Spinal cord (tissue), 10 donors: ENCODE data around the gene NSD1. TPM values are rescaled to one million over a fixed set of nuclear protein-coding genes. Genes with fewer than 3 reads are reported as not detected.

Source experiments
- DNase-seq, 6 donors: peaks; one replicate each; pipeline versions ENCODE4 v3.0.0 to v3.0.0-alpha.2; 2013 to 2015; ENCODE audit warnings: low spot score in 6 of 6, low read depth in 4 of 6
- H3K27ac ChIP-seq: one replicate; pipeline ENCODE4 v1.5.1; 2013; ENCODE audit warnings: low read depth, low read length, control low read depth
- H3K27me3 ChIP-seq: one replicate; pipeline ENCODE4 v1.6.1; 2013; ENCODE audit warnings: low read length; ENCODE audit not compliant: control insufficient read depth, insufficient read depth
- H3K36me3 ChIP-seq: one replicate; pipeline ENCODE4 v1.6.1; 2013; ENCODE audit warnings: low read length; ENCODE audit not compliant: control insufficient read depth, insufficient read depth
- H3K4me1 ChIP-seq: one replicate; pipeline ENCODE4 v1.6.1; 2013; ENCODE audit warnings: low read length; ENCODE audit not compliant: control insufficient read depth, insufficient read depth
- H3K4me3 ChIP-seq: one replicate; pipeline ENCODE4 v1.5.1; 2013; ENCODE audit warnings: low read depth, low read length, control low read depth
- H3K9me3 ChIP-seq: one replicate; pipeline ENCODE4 v1.6.1; 2013; ENCODE audit warnings: low read length; ENCODE audit not compliant: control insufficient read depth, insufficient read depth
- WGBS: methylation state at CpG from one replicate; pipeline ENCODE4 v1.1.5; 2013; ENCODE audit warnings: missing lambda C conversion rate; ENCODE audit not compliant: insufficient coverage; 5-methylcytosine and 5-hydroxymethylcytosine counted together
- polyA plus RNA-seq, 2 donors: library from polyadenylated mRNA; unstranded; fragments of 120-200 nt; gene quantifications; one replicate each; pipeline ENCODE4 v1.2.1, GENCODE V29; 2013; ENCODE audit not compliant: insufficient read length in 2 of 2
- total RNA-seq, 2 donors: library from RNA; depleted of rRNA in 1 of 2; stranded (reverse); fragments of 120-200 nt in 1 of 2; fragments of >200 nt in 1 of 2; gene quantifications; one replicate each; pipeline versions ENCODE4 v1.2.3 to v1.2.4, GENCODE V29; 2013 to 2014
- donor health status: healthy.

The NSD1 gene
- total and polyA plus RNA-seq, 4 donors: 43.0 to 77.2 (median 58.7) TPM

- Histone ChIP-seq H3K4me1 (peaks cover 1% of the 10 kb centered on the region), H3K9me3 (no peaks in the 10 kb centered on the region), H3K36me3 (peaks cover 15% of the 10 kb centered on the region), H3K27ac (no peak overlapping the region), H3K4me3 (no peak overlapping the region), H3K27me3 (no peaks in the 10 kb centered on the region)
- DNase-seq: peak in 2 of 6 donors; percentile 66 to 77
- 34% methylated on average over 6 of the region's 7 CpGs for WGBS
Observed at GRCh38 chr5:177317959-177318377, 184.4 kb downstream of the NSD1 start.

- Histone ChIP-seq H3K9me3 (no peaks in the 10 kb centered on the region), H3K27ac (no peak overlapping the region), H3K36me3 (peaks cover 17% of the 10 kb centered on the region), H3K4me1 (no peaks in the 10 kb centered on the region), H3K4me3 (no peak overlapping the region), H3K27me3 (no peaks in the 10 kb centered on the region)
- no peak for DNase-seq
- 94% methylated on average over 8 of the region's 14 CpGs for WGBS
Observed at GRCh38 chr5:177319913-177320588, 186.5 kb downstream of the NSD1 start.

GRCh38 chr5:177320879-177321278 is 187.3 kb downstream of the NSD1 start:
- Histone ChIP-seq H3K4me3 (no peak overlapping the region), H3K27me3 (no peaks in the 10 kb centered on the region), H3K4me1 (no peaks in the 10 kb centered on the region), H3K9me3 (no peaks in the 10 kb centered on the region), H3K27ac (no peak overlapping the region), H3K36me3 (peaks cover 16% of the 10 kb centered on the region)
- 100% methylated on average over 3 of the region's 7 CpGs for WGBS
- no peak for DNase-seq

- H3K27me3 ChIP-seq: no peaks in the 10 kb centered on the region
- no peaks in the 10 kb centered on the region for H3K4me1 ChIP-seq
- H3K36me3 ChIP-seq: peaks cover 33% of the 10 kb centered on the region
- no peak overlapping the region for H3K27ac ChIP-seq
- 50% methylated on average over 1 of the region's 1 CpG for WGBS
- no peak for DNase-seq
- H3K4me3 ChIP-seq: no peak overlapping the region
- no peaks in the 10 kb centered on the region for H3K9me3 ChIP-seq
Observed at GRCh38 chr5:177325868-177326381, 192.4 kb downstream of the NSD1 start.

GRCh38 chr5:177327539-177328522 is 194.3 kb downstream of the NSD1 start:
- DNase-seq: no peak
- no peaks in the 10 kb centered on the region for H3K4me1 ChIP-seq
- H3K27ac ChIP-seq: no peak overlapping the region
- peaks cover 52% of the 10 kb centered on the region for H3K36me3 ChIP-seq
- H3K27me3 ChIP-seq: no peaks in the 10 kb centered on the region
- 90% methylated on average over 24 of the region's 28 CpGs for WGBS
- no peak overlapping the region for H3K4me3 ChIP-seq
- no peaks in the 10 kb centered on the region for H3K9me3 ChIP-seq

- Histone ChIP-seq H3K27me3 (no peaks in the 10 kb centered on the region), H3K4me3 (no peak overlapping the region), H3K36me3 (peaks cover 59% of the 10 kb centered on the region), H3K4me1 (no peaks in the 10 kb centered on the region), H3K9me3 (no peaks in the 10 kb centered on the region), H3K27ac (no peak overlapping the region)
- WGBS: 99% methylated on average over 11 of the region's 19 CpGs
- DNase-seq: no peak
Observed at GRCh38 chr5:177328545-177329231, 195.1 kb downstream of the NSD1 start.

GRCh38 chr5:177329883-177330282 is 196.3 kb downstream of the NSD1 start:
- H3K36me3 ChIP-seq: peaks cover 64% of the 10 kb centered on the region
- no peaks in the 10 kb centered on the region for H3K4me1 ChIP-seq
- no peak overlapping the region for H3K4me3 ChIP-seq
- no peaks in the 10 kb centered on the region for H3K9me3 ChIP-seq
- H3K27me3 ChIP-seq: no peaks in the 10 kb centered on the region
- WGBS: 78% methylated on average over 6 of the region's 6 CpGs
- no peak for DNase-seq
- H3K27ac ChIP-seq: no peak overlapping the region

GRCh38 chr5:177330991-177331842 is 197.6 kb downstream of the NSD1 start:
- Histone ChIP-seq H3K27ac (no peak overlapping the region), H3K9me3 (no peaks in the 10 kb centered on the region), H3K4me1 (no peaks in the 10 kb centered on the region), H3K36me3 (peaks cover 78% of the 10 kb centered on the region), H3K4me3 (no peak overlapping the region), H3K27me3 (no peaks in the 10 kb centered on the region)
- 89% methylated on average over 25 of the region's 27 CpGs for WGBS
- DNase-seq: no peak
